CD4-positive, alpha-beta T cell treated with Interleukin-12 subunit alpha and Interleukin-12 subunit beta, for 1 hour (primary cell): ENCODE measurements around the gene HSD11B2.
A peak's percentile ranks its signal among the peaks of the same experiment; 100 is the strongest.

ENCODE experiments used
- DNase-seq: peaks from one replicate; pipeline ENCODE4 v3.0.0-alpha.2; 2020

Gene HSD11B2

DNA sequence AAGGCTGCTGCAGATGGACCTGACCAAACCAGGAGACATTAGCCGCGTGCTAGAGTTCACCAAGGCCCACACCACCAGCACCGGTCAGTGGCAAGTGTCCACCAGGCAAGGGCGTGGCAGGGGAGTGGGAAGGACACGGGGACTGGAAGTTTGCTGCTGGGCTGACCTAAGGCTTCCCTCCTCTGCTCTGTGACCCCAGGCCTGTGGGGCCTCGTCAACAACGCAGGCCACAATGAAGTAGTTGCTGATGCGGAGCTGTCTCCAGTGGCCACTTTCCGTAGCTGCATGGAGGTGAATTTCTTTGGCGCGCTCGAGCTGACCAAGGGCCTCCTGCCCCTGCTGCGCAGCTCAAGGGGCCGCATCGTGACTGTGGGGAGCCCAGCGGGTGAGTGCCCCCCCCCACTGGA lies 4.8 kb downstream of the HSD11B2 start:
- DNase-seq = no peak

DNA sequence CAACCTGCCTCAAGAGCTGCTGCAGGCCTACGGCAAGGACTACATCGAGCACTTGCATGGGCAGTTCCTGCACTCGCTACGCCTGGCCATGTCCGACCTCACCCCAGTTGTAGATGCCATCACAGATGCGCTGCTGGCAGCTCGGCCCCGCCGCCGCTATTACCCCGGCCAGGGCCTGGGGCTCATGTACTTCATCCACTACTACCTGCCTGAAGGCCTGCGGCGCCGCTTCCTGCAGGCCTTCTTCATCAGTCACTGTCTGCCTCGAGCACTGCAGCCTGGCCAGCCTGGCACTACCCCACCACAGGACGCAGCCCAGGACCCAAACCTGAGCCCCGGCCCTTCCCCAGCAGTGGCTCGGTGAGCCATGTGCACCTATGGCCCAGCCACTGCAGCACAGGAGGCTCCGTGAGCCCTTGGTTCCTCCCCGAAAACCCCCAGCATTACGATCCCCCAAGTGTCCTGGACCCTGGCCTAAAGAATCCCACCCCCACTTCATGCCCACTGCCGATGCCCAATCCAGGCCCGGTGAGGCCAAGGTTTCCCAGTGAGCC lies 5.8 kb downstream of the HSD11B2 start:
- DNase-seq = no peak

DNA sequence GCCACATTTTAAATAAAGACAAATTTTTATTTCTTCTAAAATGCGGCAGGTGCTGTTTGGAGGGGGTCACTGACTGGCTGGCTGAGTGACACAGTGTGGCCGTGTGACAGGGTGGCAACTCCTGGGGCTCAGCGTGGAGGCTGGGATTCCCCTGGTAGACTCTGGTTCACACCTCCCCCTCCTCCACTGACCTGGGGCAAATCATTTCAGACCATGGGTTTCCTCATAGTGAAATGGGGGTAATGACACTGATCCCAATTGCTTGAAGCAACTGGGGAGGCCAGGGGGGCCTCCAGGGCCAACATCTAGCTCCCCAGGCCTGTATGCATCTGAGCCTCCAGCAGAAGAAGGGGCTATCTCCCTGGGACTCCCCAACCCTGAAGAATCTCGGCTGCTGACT lies 6.6 kb downstream of the HSD11B2 start:
- no peak for DNase-seq

GRCh38 chr16:67438098-67438791 lies 7.3 kb downstream of the HSD11B2 start:
- no peak for DNase-seq

DNA sequence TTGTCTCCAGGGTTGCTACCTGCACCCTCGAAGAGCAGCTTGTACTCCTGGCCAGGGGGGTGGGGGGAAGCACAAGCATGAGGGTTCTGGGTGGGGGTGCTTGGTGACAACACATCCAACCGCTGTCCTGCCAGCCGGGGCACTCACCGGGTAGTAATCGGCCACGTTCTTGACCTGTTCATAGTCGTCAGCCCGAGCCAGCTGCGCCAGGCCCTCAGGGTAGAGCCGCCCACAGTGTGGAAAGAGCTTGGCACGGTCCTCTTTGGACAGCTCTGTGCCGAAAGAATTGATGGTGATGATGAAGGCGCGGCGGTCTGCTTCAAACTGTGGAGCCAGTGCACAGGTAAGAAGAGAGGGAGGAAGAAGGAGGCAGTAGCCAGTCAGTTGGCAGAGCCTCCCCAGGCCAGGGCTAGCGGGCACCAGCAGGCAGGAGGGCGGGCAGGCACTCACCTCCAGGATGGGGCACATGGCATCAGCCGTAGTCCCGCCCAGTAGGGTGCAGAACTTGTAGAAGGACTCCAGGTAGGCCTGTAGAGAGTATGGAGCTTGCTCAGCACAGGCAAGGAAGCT lies 8.0 kb downstream of the HSD11B2 start:
- no peak for DNase-seq

GRCh38 chr16:67441271-67441753 lies 10.4 kb downstream of the HSD11B2 start:
- DNase-seq = no peak

GRCh38 chr16:67441907-67442306 lies 11.0 kb downstream of the HSD11B2 start:
- DNase-seq = no peak

- DNase-seq = no peak
These were observed 11.8 kb downstream of the HSD11B2 start for GRCh38 chr16:67442581-67443255.

GRCh38 chr16:67443265-67443664 lies 12.3 kb downstream of the HSD11B2 start:
- DNase-seq = no peak

- no peak for DNase-seq
These were observed 13.6 kb downstream of the HSD11B2 start for GRCh38 chr16:67444259-67445125.

GRCh38 chr16:67445126-67445426 lies 14.2 kb downstream of the HSD11B2 start:
- DNase-seq = no peak

GRCh38 chr16:67445441-67445912 lies 14.6 kb downstream of the HSD11B2 start:
- no peak for DNase-seq

DNA sequence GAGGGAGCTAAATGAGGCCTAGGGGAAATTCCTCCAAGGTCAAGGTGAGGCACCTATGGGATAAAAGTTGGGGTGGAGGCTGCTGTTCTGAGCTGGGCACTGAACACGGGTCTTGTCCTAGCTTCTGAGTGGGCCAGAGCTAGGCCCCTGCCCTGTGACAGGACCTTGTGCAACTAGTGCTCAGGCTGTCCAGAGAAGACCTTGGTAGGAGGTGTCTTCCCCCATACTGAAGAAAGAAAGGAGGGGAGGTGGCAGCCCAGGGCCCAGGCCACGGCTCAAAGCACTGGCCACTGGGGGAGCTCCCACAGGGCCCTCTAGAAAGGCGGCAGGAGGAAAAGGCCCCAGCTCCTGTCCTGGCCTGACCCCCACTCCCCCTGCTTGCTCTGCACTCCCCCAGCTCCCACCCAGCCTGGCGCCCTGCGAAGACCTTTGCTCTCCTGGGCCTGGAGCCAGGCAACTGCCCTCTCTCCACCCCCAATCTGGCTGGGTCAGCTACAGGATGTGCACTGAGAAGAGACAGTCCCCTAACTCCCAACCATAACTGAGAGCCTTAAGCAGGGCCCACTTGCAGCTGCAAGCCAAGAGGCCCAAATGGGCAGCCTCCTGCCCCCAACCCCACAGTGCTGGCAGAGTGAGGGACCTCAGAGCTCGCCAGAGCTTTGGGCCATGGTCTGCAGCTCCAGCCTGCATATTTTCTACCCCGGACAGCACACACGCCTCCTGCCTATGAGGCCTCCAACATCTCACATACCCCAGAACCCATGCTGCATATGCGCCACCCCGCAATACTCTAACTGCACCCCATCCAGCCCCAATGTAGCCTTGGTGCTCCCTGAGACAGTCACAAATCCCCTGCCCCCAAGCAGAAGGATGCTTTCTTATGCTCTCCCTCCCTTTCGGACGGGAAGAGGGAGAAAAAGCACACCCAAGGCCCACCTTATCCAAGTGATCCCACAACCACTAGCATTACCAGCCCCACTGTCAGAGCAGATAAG lies 15.3 kb downstream of the HSD11B2 start:
- DNase-seq = no peak

DNA sequence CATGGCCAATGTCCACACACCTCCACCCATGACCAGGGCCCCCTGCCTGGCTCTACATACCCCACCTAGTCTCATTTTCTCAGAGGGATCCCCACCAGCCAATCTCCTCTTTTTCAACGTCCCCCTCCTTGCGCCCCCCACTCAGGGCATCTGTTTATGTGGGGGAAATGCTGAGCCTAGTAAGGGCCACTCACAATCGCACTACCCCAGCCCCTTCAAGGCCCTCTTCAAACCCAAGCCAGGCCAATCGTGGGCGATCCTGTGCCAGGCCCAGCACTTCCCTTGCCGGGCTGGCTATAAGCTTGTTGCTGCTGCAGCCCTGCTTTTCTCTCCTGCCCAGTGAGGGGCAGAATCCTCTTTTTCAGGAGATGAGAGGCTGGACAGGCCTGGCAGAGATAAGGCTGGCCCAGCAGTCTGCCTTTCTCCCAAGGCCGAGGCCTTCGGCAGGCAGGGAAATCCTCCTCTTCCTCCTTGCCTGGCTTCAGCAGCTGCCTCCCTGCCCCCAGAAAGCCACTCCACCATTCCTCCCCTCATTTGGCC lies 16.1 kb downstream of the HSD11B2 start:
- DNase-seq = no peak

DNA sequence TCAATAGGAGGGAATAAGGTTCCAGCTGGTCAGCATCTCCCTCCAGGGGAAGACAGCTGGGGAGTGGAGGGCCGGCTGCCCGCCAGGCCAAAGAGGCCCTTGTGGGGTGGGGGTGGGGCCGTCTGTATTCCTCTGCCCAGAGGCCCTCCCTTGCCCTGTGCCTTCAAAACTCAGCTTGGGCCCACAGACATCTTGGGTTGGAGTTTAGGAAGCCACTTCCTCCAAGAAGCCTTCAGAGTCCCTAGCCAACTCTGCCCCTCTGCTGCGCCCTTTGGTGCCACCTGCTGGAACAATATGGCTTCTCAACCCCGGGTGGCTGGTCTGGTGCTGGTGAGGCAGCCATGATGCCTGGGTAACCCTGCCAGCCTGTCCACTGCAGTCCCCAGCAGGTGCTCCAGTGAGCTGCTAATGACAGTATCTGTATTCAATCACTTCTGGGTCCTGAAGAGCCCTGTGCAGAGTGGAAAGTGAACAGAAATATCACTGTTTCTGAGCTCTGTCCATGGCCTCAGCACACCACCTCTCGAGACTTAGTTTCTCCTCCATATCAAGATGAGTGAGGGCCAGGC lies 16.7 kb downstream of the HSD11B2 start:
- peak; percentile 60 for DNase-seq

DNA sequence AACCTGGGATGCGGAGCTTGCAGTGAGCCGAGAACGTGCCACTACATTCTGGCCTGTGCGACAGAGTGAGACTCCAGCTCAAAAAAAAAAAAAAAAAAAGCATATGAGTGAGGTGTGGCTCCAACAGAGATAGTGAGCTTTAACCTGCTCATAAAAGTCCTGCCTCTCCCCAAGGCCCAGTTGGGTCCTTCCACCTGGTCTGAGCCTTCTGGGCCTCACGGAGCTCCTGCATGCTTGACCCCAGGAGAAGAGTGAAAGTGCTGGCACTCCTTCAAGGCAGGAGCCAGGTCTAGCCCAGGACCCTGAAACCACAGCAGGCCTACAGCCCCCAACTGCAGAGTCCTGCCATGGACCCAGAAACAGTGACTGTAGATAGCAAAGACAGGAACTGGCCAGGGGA lies 17.7 kb downstream of the HSD11B2 start:
- no peak for DNase-seq

GRCh38 chr16:67449336-67449735 lies 18.4 kb downstream of the HSD11B2 start:
- DNase-seq = no peak

DNA sequence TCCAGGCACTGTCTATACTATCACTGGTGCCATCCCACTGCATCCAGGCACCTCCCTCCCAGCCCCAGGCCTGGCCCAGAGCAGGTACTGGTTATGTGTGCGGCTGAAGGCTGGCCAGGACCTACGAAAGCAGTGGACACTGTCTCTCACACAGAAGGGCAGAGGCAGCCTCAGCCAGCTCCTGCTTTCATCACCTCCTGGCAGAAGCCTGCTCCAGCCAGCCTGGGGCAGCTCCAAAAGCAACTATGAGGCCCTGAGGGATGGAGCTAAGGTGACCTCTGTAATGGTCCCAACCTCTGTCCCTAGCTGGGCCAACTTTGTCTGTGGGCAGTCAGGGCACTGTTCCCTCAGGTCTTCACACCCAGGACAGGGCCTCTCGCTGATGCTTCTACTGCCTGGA lies 18.8 kb downstream of the HSD11B2 start:
- DNase-seq = no peak

DNA sequence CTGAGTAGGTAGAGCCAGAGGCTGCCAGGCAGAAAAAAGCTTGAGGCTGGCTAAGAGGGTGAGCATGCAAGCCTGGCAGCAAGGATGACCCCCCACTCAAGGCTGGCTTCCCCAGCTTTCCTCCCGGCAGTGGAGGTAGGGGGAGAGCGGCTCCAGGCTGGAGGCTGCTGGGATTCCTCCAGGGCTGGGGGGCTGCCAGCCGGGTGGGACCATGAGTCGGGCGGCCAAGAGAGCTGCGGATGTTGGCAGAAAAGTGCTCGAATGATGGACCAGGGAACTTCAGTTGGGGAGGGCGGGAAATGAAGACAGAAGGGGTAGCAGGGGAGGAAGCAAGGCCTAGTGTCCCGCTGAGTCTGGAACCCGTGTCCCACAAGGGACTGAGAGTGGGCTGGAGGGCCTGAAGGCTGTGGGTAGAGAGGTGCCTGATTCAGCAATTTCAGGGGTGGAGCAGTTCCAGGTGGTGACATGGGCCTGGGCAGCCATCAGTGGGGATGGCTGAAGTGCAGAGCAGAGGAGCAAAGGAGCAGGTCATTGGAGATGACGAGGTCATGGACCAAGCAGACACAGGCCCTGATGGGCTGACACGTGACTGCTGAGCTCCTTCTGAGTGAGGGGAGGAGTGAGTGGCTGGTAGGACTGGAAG lies 20.3 kb downstream of the HSD11B2 start:
- no peak for DNase-seq

DNA sequence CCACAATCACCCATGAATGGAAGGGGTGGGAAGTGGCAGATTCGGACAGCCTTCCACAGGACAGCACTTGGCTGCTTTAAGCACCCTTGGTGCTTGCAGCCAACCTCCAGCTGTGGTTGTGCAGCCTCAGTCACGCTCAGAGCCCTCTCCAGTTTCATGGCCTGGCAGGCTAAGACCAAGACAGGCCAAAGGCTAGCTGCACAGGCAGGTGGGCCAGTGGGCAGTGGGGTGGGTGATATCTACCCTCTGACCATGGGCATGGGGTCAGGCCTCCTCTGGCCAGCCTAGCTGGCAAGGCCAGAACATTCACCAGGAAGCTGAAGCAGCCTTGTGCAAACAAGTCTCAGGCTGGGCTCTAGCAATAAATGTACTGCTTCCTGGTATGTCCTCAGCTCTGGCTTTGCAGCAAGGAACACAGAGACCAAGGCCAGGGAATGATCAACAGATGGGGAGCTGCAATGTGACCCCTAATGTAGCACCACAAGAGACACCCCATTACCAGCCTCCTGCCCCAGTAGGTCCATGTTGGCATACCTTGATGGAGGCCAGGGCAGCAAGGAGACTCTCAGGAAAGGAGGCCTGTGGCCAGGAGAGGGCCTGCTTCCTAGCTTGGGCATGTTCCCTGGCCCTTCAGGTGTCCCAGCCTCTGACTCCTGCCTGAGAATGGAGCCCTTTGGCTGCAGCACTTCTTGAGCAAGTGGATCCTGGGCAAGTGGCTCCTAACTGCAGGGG lies 20.9 kb downstream of the HSD11B2 start:
- no peak for DNase-seq
